Neuronal stem cell (in vitro differentiated cells): ENCODE data around the gene UBAC2.

Experiments used
- DNase-seq: peaks from one replicate; pipeline ENCODE4 v3.0.0-alpha.2; 2013; ENCODE audit warnings: low spot score
- H2AFZ ChIP-seq: one replicate; pipeline ENCODE4 v1.6.1; 2013; ENCODE audit warnings: mild to moderate bottlenecking, low read length, inconsistent platforms
- H2AK5ac ChIP-seq: 2 replicates; pipeline ENCODE4 v1.6.1; 2013; ENCODE audit warnings: low read depth, mild to moderate bottlenecking, inconsistent platforms, low read length, moderate library complexity, mixed read lengths
- H2BK120ac ChIP-seq: 2 replicates; pipeline ENCODE4 v1.6.1; 2013; ENCODE audit warnings: low read depth, mild to moderate bottlenecking, inconsistent platforms, low read length, moderate library complexity, mixed read lengths
- H2BK12ac ChIP-seq: one replicate; pipeline ENCODE4 v1.6.1; 2013; ENCODE audit warnings: low read length, inconsistent platforms
- H2BK15ac ChIP-seq: 2 replicates; pipeline ENCODE4 v1.6.1; 2013; ENCODE audit warnings: mild to moderate bottlenecking, low read length, inconsistent platforms, mixed read lengths
- H2BK5ac ChIP-seq: one replicate; pipeline ENCODE4 v1.6.1; 2013; ENCODE audit warnings: inconsistent platforms, mild to moderate bottlenecking, low read length, moderate library complexity
- H3K14ac ChIP-seq: one replicate; pipeline ENCODE4 v1.6.1; 2013; ENCODE audit warnings: low read length, inconsistent platforms
- H3K18ac ChIP-seq: 2 replicates; pipeline ENCODE4 v1.6.1; 2013; ENCODE audit warnings: low read length, inconsistent platforms
- H3K23ac ChIP-seq: 2 replicates; pipeline ENCODE4 v1.6.1; 2013; ENCODE audit warnings: low read depth, mild to moderate bottlenecking, mixed read lengths, low read length, inconsistent platforms; ENCODE audit not compliant: poor library complexity
- H3K27ac ChIP-seq: replicated peaks from 3 replicates; pipeline ENCODE4 v1.5.1; 2013; ENCODE audit warnings: low read length, inconsistent platforms
- H3K27me3 ChIP-seq, 3 experiments: 2 replicates each; pipeline ENCODE4 v1.6.1; 2013; ENCODE audit warnings: low read length in 3 of 3, mild to moderate bottlenecking in 2 of 3, inconsistent platforms in 1 of 3, low read depth in 1 of 3, mixed read lengths in 1 of 3, moderate library complexity in 1 of 3; ENCODE audit not compliant: control insufficient read depth in 3 of 3, insufficient read depth in 3 of 3
- H3K36me3 ChIP-seq, 2 donors: replicated peaks in 1 of 2; 2 replicates each; pipeline ENCODE4 v1.6.1; 2013; ENCODE audit warnings: low read length in 2 of 2; ENCODE audit not compliant: control insufficient read depth in 2 of 2, insufficient read depth in 2 of 2
- H3K4ac ChIP-seq: 2 replicates; pipeline ENCODE4 v1.6.1; 2013; ENCODE audit warnings: inconsistent platforms, mild to moderate bottlenecking, low read length, moderate library complexity
- H3K4me1 ChIP-seq, 2 donors: 1 replicate in 1 of 2; 2 replicates in 1 of 2; pipeline ENCODE4 v1.6.1; 2013; ENCODE audit warnings: low read length in 2 of 2, low read depth in 1 of 2; ENCODE audit not compliant: control insufficient read depth in 2 of 2, insufficient read depth in 1 of 2
- H3K4me2 ChIP-seq: one replicate; pipeline ENCODE4 v1.6.1; 2013; ENCODE audit warnings: mild to moderate bottlenecking, low read length, inconsistent platforms; ENCODE audit not compliant: insufficient read depth, poor library complexity, severe bottlenecking
- H3K4me3 ChIP-seq, 2 donors: 2 replicates each; pipeline ENCODE4 v1.5.1; 2013; ENCODE audit warnings: low read length in 2 of 2, mild to moderate bottlenecking in 2 of 2, inconsistent platforms in 1 of 2, moderate library complexity in 1 of 2
- H3K79me1 ChIP-seq: one replicate; pipeline ENCODE4 v1.6.1; 2013; ENCODE audit warnings: low read depth, mild to moderate bottlenecking, inconsistent platforms, low read length, moderate library complexity
- H3K9ac ChIP-seq: one replicate; pipeline ENCODE4 v1.6.1; 2013; ENCODE audit warnings: mild to moderate bottlenecking, low read depth, low read length, inconsistent platforms; ENCODE audit not compliant: poor library complexity
- H3K9me3 ChIP-seq, 2 donors: replicated peaks in 1 of 2; 2 replicates each; pipeline versions ENCODE3 to v1.6.1; 2013; ENCODE audit warnings: low read length in 2 of 2, mild to moderate bottlenecking in 2 of 2, inconsistent platforms in 1 of 2, low read depth in 1 of 2, mixed read lengths in 1 of 2, moderate library complexity in 1 of 2; ENCODE audit not compliant: control insufficient read depth in 2 of 2, insufficient read depth in 1 of 2
- H4K8ac ChIP-seq: one replicate; pipeline ENCODE4 v1.6.1; 2013; ENCODE audit warnings: low read depth, mild to moderate bottlenecking, inconsistent platforms, low read length, moderate library complexity
- H4K91ac ChIP-seq: one replicate; pipeline ENCODE4 v1.6.1; 2013; ENCODE audit warnings: low read length, low read depth, mild to moderate bottlenecking, inconsistent platforms; ENCODE audit not compliant: poor library complexity
- WGBS, 2 donors: extraction: QIAGEN DNeasy Blood & Tissue Kit; methylation state at CpG; one replicate each; pipeline ENCODE4 v1.1.7; 2013; ENCODE audit warnings: missing lambda C conversion rate in 2 of 2, mixed read lengths in 1 of 2; ENCODE audit not compliant: insufficient read length in 2 of 2, insufficient replicate concordance in 1 of 2; ENCODE audit errors: extremely low coverage in 2 of 2; 5-methylcytosine and 5-hydroxymethylcytosine counted together

Gene UBAC2

GRCh38 chr13:99273128-99273527 is 72.5 kb downstream of the UBAC2 start:
- DNase-seq: no peak
- H2BK12ac ChIP-seq: no peak overlapping the region

GRCh38 chr13:99275093-99275469 is 74.4 kb downstream of the UBAC2 start:
- H4K8ac ChIP-seq: no peak overlapping the region
- no peak overlapping the region for H3K23ac ChIP-seq
- H2AFZ ChIP-seq: no peak overlapping the region
- H2BK12ac ChIP-seq: no peak overlapping the region
- WGBS, 2 donors: no CpG with 5 or more reads among the region's 1 CpG
- no peak overlapping the region for H3K4me3 ChIP-seq
- peaks cover 3% of the 10 kb centered on the region for H3K79me1 ChIP-seq
- H3K4me2 ChIP-seq: no peak overlapping the region
- no peak overlapping the region for H3K27ac ChIP-seq
- peaks cover 3 to 11% of the 10 kb centered on the region in 2 donors for H3K36me3 ChIP-seq
- DNase-seq: no peak
- no peak overlapping the region for H2AK5ac ChIP-seq
- peaks cover 0 to 7% of the 10 kb centered on the region in 2 donors for H3K4me1 ChIP-seq
- H3K4ac ChIP-seq: no peak overlapping the region
- no peak overlapping the region for H2BK15ac ChIP-seq
- no peak overlapping the region for H4K91ac ChIP-seq
- no peak overlapping the region for H2BK120ac ChIP-seq
- no peaks in the 10 kb centered on the region for H3K27me3 ChIP-seq
- H3K14ac ChIP-seq: no peak overlapping the region
- H3K9me3 ChIP-seq: peaks cover 4 to 6% of the 10 kb centered on the region in 2 donors
- no peak overlapping the region for H3K18ac ChIP-seq
- no peak overlapping the region for H2BK5ac ChIP-seq
- H3K9ac ChIP-seq: no peak overlapping the region

More at GRCh38 chr13:99273128-99273527, 72.5 kb downstream of the UBAC2 start:
- Histone ChIP-seq H2AK5ac (no peak overlapping the region), H3K14ac (no peak overlapping the region), H3K27ac (no peak overlapping the region), H3K27me3 (no peaks in the 10 kb centered on the region), H4K91ac (no peak overlapping the region), H3K4ac (no peak overlapping the region), H3K36me3 (peaks cover 3 to 10% of the 10 kb centered on the region in 2 donors), H3K79me1 (peaks cover 3% of the 10 kb centered on the region), H3K9ac (no peak overlapping the region), H2AFZ (no peak overlapping the region), H3K4me1 (peaks cover 0 to 3% of the 10 kb centered on the region in 2 donors), H3K23ac (no peak overlapping the region), H4K8ac (no peak overlapping the region), H3K18ac (no peak overlapping the region), H3K4me2 (no peak overlapping the region), H3K4me3 (no peak overlapping the region), H3K9me3 (peaks cover 4 to 6% of the 10 kb centered on the region in 2 donors), H2BK15ac (no peak overlapping the region), H2BK5ac (no peak overlapping the region), H2BK120ac (no peak overlapping the region)
- WGBS, 2 donors: no CpG with 5 or more reads among the region's 2 CpGs

- H2BK120ac ChIP-seq: no peak overlapping the region
Observed at GRCh38 chr13:99276706-99277105, 76.1 kb downstream of the UBAC2 start.

GRCh38 chr13:99277629-99278028 is 77.0 kb downstream of the UBAC2 start:
- no peak for DNase-seq
- no peak overlapping the region for H4K8ac ChIP-seq

More at GRCh38 chr13:99276706-99277105, 76.1 kb downstream of the UBAC2 start:
- Histone ChIP-seq H3K4me1 (peaks cover 0 to 11% of the 10 kb centered on the region in 2 donors), H3K9me3 (peaks cover 4 to 6% of the 10 kb centered on the region in 2 donors), H4K8ac (no peak overlapping the region), H2AFZ (no peak overlapping the region), H3K27ac (no peak overlapping the region), H3K36me3 (peaks cover 3 to 16% of the 10 kb centered on the region in 2 donors), H2BK5ac (no peak overlapping the region), H3K4me3 (no peak overlapping the region), H3K9ac (no peak overlapping the region), H2BK15ac (no peak overlapping the region), H3K4ac (no peak overlapping the region), H3K79me1 (no peaks in the 10 kb centered on the region), H3K23ac (no peak overlapping the region), H2BK12ac (no peak overlapping the region), H3K27me3 (no peaks in the 10 kb centered on the region), H3K4me2 (no peak overlapping the region), H4K91ac (no peak overlapping the region), H3K18ac (no peak overlapping the region), H2AK5ac (no peak overlapping the region), H3K14ac (no peak overlapping the region)
- no CpG with 5 or more reads among the region's 2 CpGs for WGBS, 2 donors
- DNase-seq: no peak

More at GRCh38 chr13:99277629-99278028, 77.0 kb downstream of the UBAC2 start:
- H3K14ac ChIP-seq: no peak overlapping the region
- H3K79me1 ChIP-seq: peaks cover 2% of the 10 kb centered on the region
- no peak overlapping the region for H3K23ac ChIP-seq
- H3K9me3 ChIP-seq: peaks cover under 1 to 1% of the 10 kb centered on the region in 2 donors
- H3K4ac ChIP-seq: no peak overlapping the region
- H2AK5ac ChIP-seq: no peak overlapping the region
- H3K9ac ChIP-seq: no peak overlapping the region
- H3K36me3 ChIP-seq: peaks cover 1 to 16% of the 10 kb centered on the region in 2 donors
- peaks cover 0 to 13% of the 10 kb centered on the region in 2 donors for H3K4me1 ChIP-seq
- H3K27ac ChIP-seq: no peak overlapping the region
- no peaks in the 10 kb centered on the region for H3K27me3 ChIP-seq
- H3K4me2 ChIP-seq: no peak overlapping the region
- H2BK120ac ChIP-seq: no peak overlapping the region
- no peak overlapping the region for H2BK15ac ChIP-seq
- no peak overlapping the region for H2BK12ac ChIP-seq
- H2AFZ ChIP-seq: no peak overlapping the region
- no CpG with 5 or more reads among the region's 4 CpGs for WGBS, 2 donors
- H4K91ac ChIP-seq: no peak overlapping the region
- H3K4me3 ChIP-seq: no peak overlapping the region
- no peak overlapping the region for H3K18ac ChIP-seq
- H2BK5ac ChIP-seq: no peak overlapping the region
